ENCODE data around the gene DYNLT5.
"Not testable (repeated sequence)": the region's sequence is repeated elsewhere in the genome, so short reads cannot be mapped to it uniquely, and the experiment has no call there.

Gene DYNLT5
- total RNA-seq = 0 to 1.1 reads per million in 2 donors

DNA sequence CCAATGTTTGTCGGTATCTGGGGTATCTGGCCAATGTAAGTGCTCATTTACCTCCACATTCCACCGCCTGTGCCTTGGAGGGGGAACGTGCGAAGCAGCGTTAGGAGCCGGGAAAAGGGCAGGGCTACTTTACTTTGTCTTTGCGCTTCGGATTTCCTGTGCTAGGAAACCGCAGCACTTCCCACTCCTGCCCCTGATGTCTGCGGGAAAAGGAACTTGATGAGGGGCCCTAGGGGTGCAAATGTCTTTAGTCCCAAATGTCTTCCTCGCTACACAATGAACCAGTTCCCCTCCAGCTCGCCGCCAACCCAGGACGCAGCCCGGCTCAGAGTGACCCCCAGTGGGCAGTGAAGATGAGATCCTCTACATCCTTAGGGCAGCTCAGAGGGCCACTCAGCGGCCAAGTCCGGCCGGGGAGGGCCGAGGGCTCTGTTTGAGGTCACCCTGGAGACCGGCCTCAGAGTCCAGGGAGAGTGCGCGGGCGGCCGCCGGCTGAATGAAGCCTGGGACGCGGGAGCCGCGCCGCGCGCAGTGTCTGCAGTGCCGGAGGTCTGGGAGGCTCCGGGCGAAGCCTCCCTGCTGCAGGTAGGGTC, at the start of gene DYNLT5:
Gene DYNLT5 (plus strand): TSS at position 460 of the 593 bp plus-strand sequence. CDS start 2,200 bp downstream, outside the sequence.
- no peak for DNase-seq

GRCh38 chr1:66704177-66704875, 47.9 kb upstream of the DYNLT5 start:
- DNase-seq = no peak

DNA sequence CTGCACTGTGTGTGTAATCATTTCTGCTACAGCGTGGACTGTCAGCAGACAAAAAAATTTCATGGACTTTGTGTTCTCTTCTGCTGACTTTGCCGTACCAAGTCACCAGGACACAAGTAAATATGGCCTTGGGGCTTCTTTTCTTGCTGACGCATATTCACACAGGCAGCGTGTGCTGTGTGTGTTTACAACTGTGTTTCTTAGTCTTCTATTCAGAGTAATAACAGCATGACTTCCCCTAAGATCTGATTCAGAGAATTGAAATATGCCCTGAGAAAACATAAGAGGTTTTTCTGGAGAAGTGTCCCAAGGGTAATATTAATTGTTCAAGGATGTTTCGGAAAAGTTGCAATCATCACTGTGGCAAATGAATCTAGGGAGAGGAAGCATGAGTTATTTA, 47.1 kb upstream of the DYNLT5 start:
- DNase-seq = no peak

GRCh38 chr1:66711420-66711819, 40.8 kb upstream of the DYNLT5 start:
- DNase-seq = no peak

- DNase-seq = no peak
Observed at GRCh38 chr1:66712839-66713238, 39.4 kb upstream of the DYNLT5 start.

DNA sequence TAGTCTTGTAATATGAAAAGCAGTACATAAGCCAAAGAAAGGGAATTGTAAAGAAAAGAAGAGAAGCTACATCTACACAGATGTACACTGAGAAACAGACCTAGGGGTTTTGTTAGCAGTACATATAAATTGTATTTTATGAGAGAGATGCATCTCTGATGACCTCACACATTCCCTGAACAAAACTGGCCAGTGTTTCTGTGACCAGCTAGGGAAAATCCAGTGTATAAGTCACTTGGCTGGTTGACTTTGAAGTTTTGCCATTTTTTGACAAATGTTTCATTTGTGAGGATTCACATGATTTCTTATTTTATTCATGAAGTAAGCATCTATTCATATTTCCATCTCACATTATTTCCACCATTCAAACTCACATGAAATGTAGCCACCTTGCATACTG, 28.3 kb upstream of the DYNLT5 start:
- DNase-seq = no peak

- DNase-seq = no peak
Observed at GRCh38 chr1:66725885-66726665, 26.2 kb upstream of the DYNLT5 start.

GRCh38 chr1:66728021-66728420, 24.2 kb upstream of the DYNLT5 start:
- no peak for DNase-seq

DNA sequence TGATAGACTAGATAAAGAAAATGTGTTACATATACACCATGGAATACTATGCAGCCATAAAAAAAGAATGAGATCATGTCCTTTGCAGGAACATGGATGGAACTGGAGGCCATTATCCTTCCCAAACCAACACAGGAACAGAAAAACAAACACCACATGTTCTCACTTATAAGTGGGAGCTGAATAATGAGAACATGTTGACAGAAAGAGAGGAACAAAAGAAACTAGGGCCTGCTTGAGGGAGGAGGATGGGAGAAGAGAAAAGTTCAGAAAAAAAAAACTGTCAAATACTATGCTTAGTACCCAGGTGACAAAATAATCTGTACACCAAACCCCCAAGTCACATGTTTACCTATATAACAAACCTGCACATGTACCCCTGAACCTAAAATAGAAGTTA, 23.5 kb upstream of the DYNLT5 start:
- DNase-seq = not testable (repeated sequence)

DNA sequence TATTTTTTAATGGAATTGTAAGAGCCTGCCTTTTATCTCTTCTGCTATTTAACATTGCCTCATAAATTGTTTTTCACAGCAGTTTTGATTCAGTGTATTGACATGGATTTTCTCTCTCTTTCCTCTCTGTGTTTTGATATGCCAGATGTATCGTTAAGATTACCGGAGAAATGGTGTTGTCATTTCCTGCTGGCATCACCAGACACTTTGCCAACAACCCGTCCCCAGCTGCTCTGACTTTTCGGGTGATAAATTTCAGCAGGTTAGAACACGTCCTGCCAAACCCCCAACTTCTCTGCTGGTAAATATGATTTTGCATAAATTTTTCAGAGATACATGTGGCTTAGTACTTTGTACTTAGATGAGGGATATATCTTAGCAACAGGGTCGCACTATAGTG, 23.1 kb upstream of the DYNLT5 start:
- no peak for DNase-seq

DNA sequence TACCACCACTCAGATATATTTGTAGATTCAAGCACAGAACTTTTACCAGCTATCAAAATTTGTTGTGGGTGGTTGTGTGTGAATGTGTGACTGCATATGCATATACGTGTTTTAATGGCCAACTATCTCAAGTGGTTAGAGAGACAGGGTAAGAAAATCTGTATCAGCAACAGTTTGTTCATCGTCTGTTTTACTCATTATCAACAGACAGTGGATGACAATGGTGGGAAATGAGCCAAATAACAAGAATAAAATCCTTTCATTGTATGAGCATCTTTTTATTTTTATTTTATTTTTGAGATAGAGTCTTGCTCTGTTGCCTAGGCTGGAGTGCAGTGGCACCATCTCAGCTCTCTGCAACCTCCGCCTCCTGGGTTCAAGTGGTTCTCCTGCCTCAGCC, 22.7 kb upstream of the DYNLT5 start:
- DNase-seq = no peak

- no peak for DNase-seq
Observed at GRCh38 chr1:66730462-66730861, 21.8 kb upstream of the DYNLT5 start.

- no peak for DNase-seq
Observed at GRCh38 chr1:66731170-66731865, 20.9 kb upstream of the DYNLT5 start.

DNA sequence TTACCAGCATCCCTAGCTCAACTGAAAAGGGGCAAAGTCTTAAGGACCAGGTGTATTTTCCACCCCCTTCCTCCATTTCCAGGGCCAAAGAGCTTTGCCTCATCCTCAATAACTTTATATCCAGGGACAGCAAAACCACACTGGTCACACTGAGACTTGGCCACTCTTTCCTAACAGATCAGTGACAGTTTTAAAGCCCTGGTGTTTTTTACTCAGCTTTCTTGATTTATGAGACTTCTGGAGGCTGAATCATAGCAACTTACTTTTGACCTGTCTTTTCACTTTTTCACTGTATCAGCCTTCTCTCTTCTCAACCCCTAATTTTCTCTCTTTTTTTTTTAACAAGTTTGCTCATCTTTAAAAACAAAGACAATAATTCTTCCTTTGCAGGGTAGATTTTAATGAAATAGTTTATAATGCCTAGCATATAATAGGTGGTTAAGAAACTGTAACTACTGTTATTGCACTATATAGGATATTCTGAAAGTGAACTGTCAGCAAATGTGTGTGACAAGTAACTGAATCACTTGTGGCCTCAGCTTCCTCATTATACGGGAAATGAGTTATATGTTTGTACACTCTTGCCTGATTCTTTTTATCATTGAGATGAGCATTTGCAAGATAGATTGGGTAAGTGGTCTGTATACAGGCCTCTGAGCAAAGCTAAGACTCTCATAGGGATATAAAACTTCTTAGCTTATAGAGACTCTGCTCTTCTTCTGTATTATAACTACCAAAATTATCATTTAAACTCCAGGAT, 19.7 kb upstream of the DYNLT5 start:
- no peak for DNase-seq

DNA sequence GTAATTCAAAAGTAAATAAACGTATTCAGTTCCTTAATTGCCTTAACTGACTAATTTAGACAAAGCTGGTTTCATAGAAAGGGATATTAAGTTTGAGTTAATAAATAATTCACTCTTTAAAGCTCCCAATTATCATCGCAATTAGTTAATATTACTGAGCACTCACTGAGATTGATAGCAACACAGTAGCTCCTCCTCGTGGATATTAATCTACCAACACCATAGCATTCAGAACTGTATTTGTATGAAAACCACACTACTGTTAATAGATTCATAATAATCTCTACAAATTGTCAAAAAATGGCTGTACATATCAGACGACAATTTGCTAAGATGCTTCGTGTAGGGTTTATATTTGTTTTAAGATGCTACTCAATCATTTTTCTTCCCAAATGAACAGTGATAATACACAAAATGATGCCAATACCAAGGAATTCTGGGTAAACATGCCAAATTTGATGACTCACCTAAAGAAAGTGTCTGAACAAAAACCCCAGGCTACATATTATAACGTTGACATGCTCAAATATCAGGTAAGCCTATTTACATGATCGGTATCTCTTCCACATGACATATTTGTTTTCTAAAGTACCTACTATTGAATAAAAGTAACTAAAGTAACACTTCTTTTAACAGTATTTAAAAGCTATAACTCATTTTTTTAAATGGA, 18.8 kb upstream of the DYNLT5 start:
- no peak for DNase-seq

DNA sequence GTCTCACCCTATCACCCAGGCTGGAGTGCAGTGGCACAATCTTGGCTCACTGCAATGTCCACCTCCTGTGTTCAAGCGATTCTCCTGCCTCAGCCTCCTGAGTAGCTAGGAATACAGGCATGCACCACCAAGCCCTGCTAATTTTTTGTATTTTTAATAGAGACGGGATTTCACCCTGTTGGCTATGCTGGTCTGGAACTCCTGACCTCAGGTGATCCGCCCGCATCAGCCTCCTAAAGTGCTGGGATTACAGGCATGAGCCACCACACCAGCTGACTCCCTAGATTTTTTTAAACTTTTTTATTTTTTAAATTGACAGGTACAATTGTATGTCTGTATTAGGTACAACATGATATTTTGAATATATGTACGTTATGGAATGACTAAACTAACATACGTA, 17.7 kb upstream of the DYNLT5 start:
- DNase-seq = not testable (repeated sequence)

DNA sequence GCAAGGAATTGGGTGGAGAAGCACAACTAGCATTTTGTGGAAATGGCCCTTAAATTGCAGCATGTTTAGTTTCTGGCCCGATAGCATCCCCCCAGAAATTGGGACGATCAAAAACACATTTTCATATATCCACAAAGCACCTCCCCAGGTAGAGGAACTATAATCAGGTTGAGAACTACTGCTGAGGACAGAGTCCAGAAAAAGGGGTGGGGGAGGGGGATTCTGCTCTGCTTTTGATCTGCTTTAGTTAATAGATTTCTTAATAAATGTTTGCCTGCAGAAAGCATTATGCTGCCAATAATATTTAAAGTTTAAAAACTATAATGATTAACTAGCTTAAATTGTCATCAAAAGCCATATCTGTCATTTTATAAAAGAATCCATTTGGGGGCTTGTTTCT, 14.4 kb upstream of the DYNLT5 start:
- no peak for DNase-seq

DNA sequence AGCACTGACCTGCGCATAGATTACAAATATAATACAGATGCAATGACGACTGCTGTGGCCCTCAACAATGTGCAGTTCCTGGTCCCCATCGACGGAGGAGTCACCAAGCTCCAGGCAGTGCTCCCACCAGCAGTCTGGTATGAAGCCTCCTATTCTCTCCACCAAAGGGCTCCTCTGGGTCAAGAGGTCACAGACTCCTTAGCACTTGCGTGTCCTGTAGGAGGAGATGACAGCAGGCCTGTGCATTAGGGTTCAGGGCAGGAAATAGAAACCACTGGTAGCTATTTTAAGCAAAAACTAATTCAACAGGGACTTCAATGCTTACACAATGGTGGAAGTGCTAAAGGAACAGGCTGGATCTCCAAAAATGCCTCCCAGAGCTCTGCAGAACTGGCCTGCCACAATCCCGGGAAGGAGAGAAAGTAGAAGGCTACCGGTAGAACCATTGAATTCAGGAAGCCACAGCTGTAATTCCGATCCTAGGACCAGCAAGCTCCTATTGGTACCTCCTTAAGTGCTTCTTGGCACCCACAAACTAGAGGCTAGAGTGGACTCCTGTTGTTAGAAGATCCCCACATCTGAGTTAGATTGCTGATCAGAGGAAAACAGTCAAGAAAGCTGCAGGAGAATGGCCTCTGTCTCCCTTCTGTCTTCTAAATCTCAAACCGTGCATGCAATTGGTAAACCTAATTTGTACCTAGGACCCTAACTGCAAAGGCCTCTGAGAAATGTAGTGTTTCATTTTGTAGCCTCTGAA, 12.7 kb upstream of the DYNLT5 start:
- no peak for DNase-seq

- DNase-seq = no peak
Observed at GRCh38 chr1:66745451-66745850, 6.8 kb upstream of the DYNLT5 start.

GRCh38 chr1:66747501-66747900, 4.8 kb upstream of the DYNLT5 start:
- DNase-seq = no peak

GRCh38 chr1:66750577-66750976, 1.7 kb upstream of the DYNLT5 start:
- no peak for DNase-seq
